PFSK-1 (cell line): Measurements from ENCODE around the gene FOXO3.

Experiments
- POLR2AphosphoS5 ChIP-seq: IDR thresholded peaks from 2 replicates; pipeline ENCODE4 v1.6.1; 2012; ENCODE audit warnings: low read depth, mild to moderate bottlenecking, control low read depth, low read length, moderate library complexity
- TAF1 ChIP-seq: IDR thresholded peaks from 2 replicates; pipeline ENCODE4 v1.6.1; 2012; ENCODE audit warnings: low read length, control low read depth, borderline replicate concordance; ENCODE audit not compliant: insufficient read depth

- TF ChIP-seq TAF1: no peak
- no peak for TF ChIP-seq POLR2AphosphoS5
Measured at GRCh38 chr6:108694816-108695215, 134.1 kb downstream of the FOXO3 start.
